HepG2 (cell line): Measurements from ENCODE around the gene H1-8. TPM values are rescaled to one million over a fixed set of nuclear protein-coding genes. Genes with fewer than 3 reads are reported as not detected.

Experiments
- ATAC-seq: fragments of 200-7000 bp; cut with Tn5 transposase; 3 replicates; pipeline ENCODE4 v1.9.1; 2020; ENCODE audit warnings: mild to moderate bottlenecking, moderate library complexity
- BruUV-seq: library from RNA; stranded (reverse); fragments of 400-500 nt; replicated peaks from 2 replicates; lab custom pipeline; 2021; lab: Mats Ljungman, UMichigan
- CTCF ChIA-PET: fragments of 300-600 bp; formaldehyde crosslinking; extraction: SDS; loops from one replicate; lab custom pipeline; 2021; ENCODE audit warnings: low total read pairs, inconsistent platforms, low intra/inter-chr PET ratio; lab: Yijun Ruan, JAX
- POLR2A ChIA-PET: fragments of 350-600 bp; sonication (Branson Sonifier 250); formaldehyde crosslinking; loops from one replicate; lab custom pipeline; 2020; ENCODE audit warnings: antibody characterized with exemption, inconsistent platforms; lab: Yijun Ruan, JAX
- DNase-seq: peaks from one replicate; pipeline ENCODE4 v3.0.0-alpha.2; 2015; ENCODE audit warnings: low spot score
- FAIRE-seq: peaks from 3 replicates; lab custom pipeline; 2011; peaks lifted over from hg19 to GRCh38; lab: Jason Lieb, UNC
- H2AFZ ChIP-seq: one replicate; pipeline ENCODE4 v1.6.1; 2011; ENCODE audit warnings: low read length, inconsistent platforms
- H3K27ac ChIP-seq: fragments of 300-600 bp; 3 replicates; pipeline ENCODE4 v1.8.0; 2011; ENCODE audit warnings: mixed run types, mild to moderate bottlenecking, mixed read lengths, low read length, inconsistent platforms; ENCODE audit not compliant: insufficient read depth; ENCODE audit errors: extremely low read length
- H3K27me3 ChIP-seq, 2 experiments: fragments of 200-600 bp in 1 of 2; 2 replicates in 1 of 2; 3 replicates in 1 of 2; pipeline versions ENCODE4 v1.6.0 to v1.8.0; 2011; ENCODE audit warnings: low read length in 2 of 2, mild to moderate bottlenecking in 2 of 2, moderate library complexity in 2 of 2, inconsistent platforms in 1 of 2; ENCODE audit not compliant: insufficient read depth in 2 of 2, control insufficient read depth in 1 of 2
- H3K36me3 ChIP-seq, 2 experiments: fragments of 200-600 bp in 1 of 2; replicated peaks in 1 of 2; 2 replicates in 1 of 2; 3 replicates in 1 of 2; pipeline versions ENCODE4 v1.5.1 to v1.8.0; 2011; ENCODE audit warnings: low read length in 2 of 2, inconsistent platforms in 1 of 2; ENCODE audit not compliant: insufficient read depth in 2 of 2, control insufficient read depth in 1 of 2
- H3K4me1 ChIP-seq: 2 replicates; pipeline ENCODE4 v1.5.1; 2012; ENCODE audit warnings: low read length, inconsistent platforms; ENCODE audit not compliant: insufficient read depth
- H3K4me2 ChIP-seq: 2 replicates; pipeline ENCODE4 v1.6.0; 2011; ENCODE audit warnings: low read depth, low read length, inconsistent platforms
- H3K4me3 ChIP-seq, 3 experiments: fragments of 200-600 bp in 1 of 3; sonication (generic), shearing (Covaris generic) in 1 of 3; replicated peaks in 1 of 3; 2 replicates each; pipeline ENCODE4 v1.5.1; 2011 to 2016; ENCODE audit warnings: low read length in 3 of 3, inconsistent platforms in 2 of 3, low read depth in 2 of 3, mild to moderate bottlenecking in 2 of 3, control low read depth in 1 of 3, mixed read lengths in 1 of 3; ENCODE audit not compliant: insufficient read depth in 1 of 3
- H3K79me2 ChIP-seq: one replicate; pipeline ENCODE4 v1.6.1; 2011; ENCODE audit warnings: low read length, inconsistent platforms; ENCODE audit not compliant: insufficient read depth
- H3K9ac ChIP-seq: 2 replicates; pipeline ENCODE4 v1.6.0; 2011; ENCODE audit warnings: mild to moderate bottlenecking, low read depth, low read length, inconsistent platforms; ENCODE audit not compliant: insufficient read depth
- H3K9me3 ChIP-seq: 2 replicates; pipeline ENCODE4 v1.5.1; 2012; ENCODE audit warnings: mild to moderate bottlenecking, low read length
- H4K20me1 ChIP-seq: 2 replicates; pipeline ENCODE4 v1.6.0; 2011; ENCODE audit warnings: inconsistent platforms, mild to moderate bottlenecking, low read length, moderate library complexity; ENCODE audit not compliant: insufficient read depth
- BRF2 ChIP-seq: sonication (generic); formaldehyde crosslinking; IDR thresholded peaks from 2 replicates; pipeline ENCODE4 v1.8.1; 2022; ENCODE audit warnings: mild to moderate bottlenecking, missing genetic modification reagents
- CENPX ChIP-seq: sonication (generic); formaldehyde crosslinking; IDR thresholded peaks from 2 replicates; pipeline ENCODE4 v1.9.0; 2021; ENCODE audit warnings: mild to moderate bottlenecking, missing genetic modification reagents, moderate library complexity
- HNRNPL ChIP-seq: fragments of 200-400 bp; formaldehyde crosslinking; IDR thresholded peaks from 2 replicates; pipeline ENCODE4 v1.6.1; 2017; ENCODE audit warnings: mild to moderate bottlenecking, low read depth, low read length
- THAP7 ChIP-seq: sonication (generic); formaldehyde crosslinking; IDR thresholded peaks from 2 replicates; pipeline ENCODE4 v1.8.1; 2023; ENCODE audit warnings: mild to moderate bottlenecking, missing genetic modification reagents
- THYN1 ChIP-seq: sonication (generic); formaldehyde crosslinking; IDR thresholded peaks from 2 replicates; pipeline ENCODE4 v1.8.1; 2023; ENCODE audit warnings: low read depth, mild to moderate bottlenecking, moderate library complexity, missing genetic modification reagents, borderline replicate concordance
- ZNF687 ChIP-seq: sonication (generic); formaldehyde crosslinking; IDR thresholded peaks from 2 replicates; pipeline ENCODE4 v1.5.1; 2020; ENCODE audit warnings: mild to moderate bottlenecking, missing genetic modification reagents, moderate library complexity
- ZSCAN20 ChIP-seq: sonication (generic); formaldehyde crosslinking; IDR thresholded peaks from 2 replicates; pipeline ENCODE4 v1.4.0; 2020; ENCODE audit warnings: missing genetic modification reagents, mild to moderate bottlenecking, borderline replicate concordance
- WGBS: methylation state at CpG from one replicate; pipeline ENCODE4 v1.1.6; 2017; ENCODE audit warnings: low lambda C conversion rate; 5-methylcytosine and 5-hydroxymethylcytosine counted together
- in situ Hi-C: cut with HindIII; loops from 2 replicates; pipeline ENCODE4 v1.10.0; 2017; ENCODE audit warnings: low pct_unique_long_range_greater_than_20kb; ENCODE audit not compliant: extremely low pct_ligation_motif_present
- intact Hi-C: fragments of 100-400 bp; cut with micrococcal nuclease; formaldehyde crosslinking; loops from one replicate; pipeline ENCODE4 v1.10.0; 2022; ENCODE audit not compliant: unreplicated experiment
- polyA plus RNA-seq, 8 experiments: library from polyadenylated mRNA; depleted of rRNA in 3 of 8; stranded (reverse) in 7 of 8; unstranded in 1 of 8; fragments of >200 nt; fragmentation: Illumina TruSeq in 4 of 8; extraction: Trizol in 4 of 8; gene quantifications; 2 replicates each; pipeline versions ENCODE4 v1.2.1 to v1.2.3, GENCODE V29; 2011 to 2016; ENCODE audit warnings: low read depth in 4 of 8, missing spikeins in 1 of 8, mixed read lengths in 1 of 8; ENCODE audit not compliant: insufficient read depth in 1 of 8
- total RNA-seq, 5 experiments: library from RNA; depleted of rRNA; stranded (reverse); fragments of >200 nt; fragmentation: Illumina TruSeq; extraction: Trizol; gene quantifications; 2 replicates each; pipeline ENCODE4 v1.2.3, GENCODE V29; 2016; ENCODE audit warnings: low read depth in 1 of 5
- TF ChIP-seq, protein P1 (sequence below): sonication (generic); formaldehyde crosslinking; IDR thresholded peaks from 2 replicates; pipeline ENCODE4 v1.4.0; 2020; ENCODE audit warnings: low read depth, mild to moderate bottlenecking, missing genetic modification reagents
- TF ChIP-seq, protein P2 (sequence below): sonication (generic); formaldehyde crosslinking; IDR thresholded peaks from 2 replicates; pipeline ENCODE4 v1.8.0; 2022; ENCODE audit warnings: missing genetic modification reagents, mild to moderate bottlenecking, inconsistent platforms, borderline replicate concordance

Gene H1-8
- total and polyA plus RNA-seq, 2 of the 13 experiments (the other 11 are each of a cell fraction or from before 2014, with no cell fraction given), result 0.08 TPM; not detected in 1

GRCh38 chr3:129517516-129517915, 25.5 kb upstream of the H1-8 start (continued):
- TF ChIP-seq, protein P1, sequence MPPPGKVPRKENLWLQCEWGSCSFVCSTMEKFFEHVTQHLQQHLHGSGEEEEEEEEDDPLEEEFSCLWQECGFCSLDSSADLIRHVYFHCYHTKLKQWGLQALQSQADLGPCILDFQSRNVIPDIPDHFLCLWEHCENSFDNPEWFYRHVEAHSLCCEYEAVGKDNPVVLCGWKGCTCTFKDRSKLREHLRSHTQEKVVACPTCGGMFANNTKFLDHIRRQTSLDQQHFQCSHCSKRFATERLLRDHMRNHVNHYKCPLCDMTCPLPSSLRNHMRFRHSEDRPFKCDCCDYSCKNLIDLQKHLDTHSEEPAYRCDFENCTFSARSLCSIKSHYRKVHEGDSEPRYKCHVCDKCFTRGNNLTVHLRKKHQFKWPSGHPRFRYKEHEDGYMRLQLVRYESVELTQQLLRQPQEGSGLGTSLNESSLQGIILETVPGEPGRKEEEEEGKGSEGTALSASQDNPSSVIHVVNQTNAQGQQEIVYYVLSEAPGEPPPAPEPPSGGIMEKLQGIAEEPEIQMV, result no peak

DNA sequence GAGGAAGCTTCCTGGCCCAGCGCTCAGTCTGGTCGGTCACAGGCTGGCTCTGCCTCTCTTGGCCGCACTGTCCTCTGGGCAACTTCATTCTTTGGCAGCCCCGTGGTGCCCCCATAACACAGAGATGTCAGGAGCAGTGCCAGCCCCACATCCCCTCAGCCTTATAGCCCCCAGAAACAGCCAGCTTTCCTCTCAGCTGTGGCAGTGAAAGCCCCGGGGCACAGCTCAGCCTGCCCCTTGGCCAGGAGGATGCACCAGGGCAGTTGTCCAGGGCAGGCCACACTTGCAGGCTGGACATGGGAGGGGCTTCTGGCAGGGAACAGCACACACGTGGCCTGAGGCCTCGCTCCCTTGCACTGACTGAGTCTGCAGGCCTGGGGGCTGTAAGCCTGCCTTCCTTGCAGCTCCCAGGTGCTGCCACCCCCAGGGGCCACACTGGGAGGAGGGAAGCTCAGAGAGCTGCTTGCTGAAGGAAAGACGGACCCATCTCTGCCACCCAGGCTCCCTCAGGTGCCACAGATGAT, 24.9 kb upstream of the H1-8 start:
- H3K4me3 ChIP-seq, result no peak overlapping the region
- POLR2A ChIA-PET, result interaction anchor here (1.5 kb wide), 1 partner anchor 75 kb away, joined by 4 read pairs; no protein-coding TSS in a partner anchor
- peaks cover 61% of the 10 kb centered on the region for H3K4me1 ChIP-seq
- no peaks in the 10 kb centered on the region for H3K27me3 ChIP-seq
- no peak overlapping the region for H2AFZ ChIP-seq
- ATAC-seq (no peak; the same call in 2 of the 3 replicates), FAIRE-seq (no peak), DNase-seq (no peak)
- BruUV-seq, result no TSS peak
- H3K9me3 ChIP-seq, result no peaks in the 10 kb centered on the region
- no peak overlapping the region for H3K4me2 ChIP-seq
- no peaks in the 10 kb centered on the region for H4K20me1 ChIP-seq
- 82% methylated on average over 4 of the region's 8 CpGs for WGBS
- TF ChIP-seq THYN1 (no peak), BRF2 (CRISPR knock-in tag) (no peak), ZNF687 (CRISPR knock-in tag) (peak; percentile 46), CENPX (no peak), THAP7 (CRISPR knock-in tag) (no peak), ZSCAN20 (CRISPR knock-in tag) (no peak), HNRNPL (0 out of 2 replicates have a peak, but pooled peaks have one; percentile 24)
- TF ChIP-seq, protein P2, sequence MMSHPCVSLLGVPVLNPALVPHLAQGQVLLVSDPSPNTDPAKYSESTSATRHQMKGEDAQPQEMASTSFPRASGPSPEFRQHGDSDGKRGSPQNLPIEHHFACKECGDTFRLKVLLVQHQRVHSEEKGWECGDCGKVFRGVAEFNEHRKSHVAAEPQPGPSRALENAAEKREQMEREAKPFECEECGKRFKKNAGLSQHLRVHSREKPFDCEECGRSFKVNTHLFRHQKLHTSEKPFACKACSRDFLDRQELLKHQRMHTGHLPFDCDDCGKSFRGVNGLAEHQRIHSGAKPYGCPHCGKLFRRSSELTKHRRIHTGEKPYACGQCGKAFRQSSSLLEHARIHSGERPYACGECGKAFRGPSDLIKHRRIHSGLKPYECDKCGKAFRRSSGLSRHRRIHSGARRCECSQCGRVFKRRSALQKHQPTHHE, result no peak
- no peaks in the 10 kb centered on the region for H3K79me2 ChIP-seq
- CTCF ChIA-PET, result no interaction called here
- intact Hi-C loops (no loop called here), in situ Hi-C loops (no loop called here)
- no peak overlapping the region for H3K9ac ChIP-seq
- H3K27ac ChIP-seq, result no peak overlapping the region
- no peaks in the 10 kb centered on the region; a peak in 1 of 5 replicates for H3K36me3 ChIP-seq
